KMS-11 (cell line): ENCODE measurements around the gene SPINK8.
"Not testable (repeated sequence)": the region's sequence is repeated elsewhere in the genome, so short reads cannot be mapped to it uniquely, and the experiment has no call there.

Source experiments
- H2AFZ ChIP-seq: fragments of 200-600 bp; sonication (generic); 2 replicates; pipeline ENCODE4 v1.6.1; 2016; ENCODE audit warnings: antibody characterized with exemption, mixed run types, low read depth
- H3K27ac ChIP-seq: fragments of 200-600 bp; sonication (generic); 2 replicates; pipeline ENCODE4 v1.6.1; 2016; ENCODE audit warnings: mild to moderate bottlenecking, mixed run types
- H3K27me3 ChIP-seq: fragments of 200-600 bp; sonication (generic); 2 replicates; pipeline ENCODE4 v1.6.1; 2017; ENCODE audit warnings: mild to moderate bottlenecking, low read depth, mixed run types, moderate library complexity; ENCODE audit not compliant: insufficient read depth
- H3K36me3 ChIP-seq: fragments of 200-600 bp; sonication (generic); 2 replicates; pipeline ENCODE4 v1.6.1; 2017; ENCODE audit warnings: mild to moderate bottlenecking, mixed run types; ENCODE audit not compliant: insufficient read depth
- H3K4me1 ChIP-seq: fragments of 200-600 bp; sonication (generic); 2 replicates; pipeline ENCODE4 v1.6.1; 2016; ENCODE audit warnings: mild to moderate bottlenecking, low read depth, mixed run types; ENCODE audit not compliant: poor library complexity, severe bottlenecking
- H3K4me2 ChIP-seq: fragments of 200-600 bp; sonication (generic); 2 replicates; pipeline ENCODE4 v1.7.0; 2016; ENCODE audit warnings: mild to moderate bottlenecking, mixed run types
- H3K4me3 ChIP-seq: fragments of 200-600 bp; sonication (generic); IDR thresholded peaks from 2 replicates; pipeline ENCODE4 v1.6.1; 2017; ENCODE audit warnings: low read depth, low read length, mixed read lengths; ENCODE audit not compliant: insufficient read depth
- H3K79me2 ChIP-seq: fragments of 200-600 bp; sonication (generic); 2 replicates; pipeline ENCODE4 v1.6.1; 2016; ENCODE audit warnings: low read depth, mixed run types; ENCODE audit not compliant: insufficient read depth
- H3K9ac ChIP-seq: fragments of 200-600 bp; sonication (generic); 2 replicates; pipeline ENCODE4 v1.6.1; 2016; ENCODE audit warnings: mild to moderate bottlenecking, mixed run types
- H4K20me1 ChIP-seq: fragments of 200-600 bp; sonication (generic); 2 replicates; pipeline ENCODE4 v1.6.1; 2016; ENCODE audit warnings: mild to moderate bottlenecking, mixed run types; ENCODE audit not compliant: insufficient read depth
- TF ChIP-seq, protein P1 (sequence below): fragments of 200-600 bp; sonication (generic); conservative IDR thresholded peaks from 2 replicates; pipeline ENCODE4 v1.6.1; 2017; ENCODE audit warnings: low read depth, mild to moderate bottlenecking, antibody characterized with exemption, low read length, moderate library complexity, mixed read lengths

Gene SPINK8

DNA sequence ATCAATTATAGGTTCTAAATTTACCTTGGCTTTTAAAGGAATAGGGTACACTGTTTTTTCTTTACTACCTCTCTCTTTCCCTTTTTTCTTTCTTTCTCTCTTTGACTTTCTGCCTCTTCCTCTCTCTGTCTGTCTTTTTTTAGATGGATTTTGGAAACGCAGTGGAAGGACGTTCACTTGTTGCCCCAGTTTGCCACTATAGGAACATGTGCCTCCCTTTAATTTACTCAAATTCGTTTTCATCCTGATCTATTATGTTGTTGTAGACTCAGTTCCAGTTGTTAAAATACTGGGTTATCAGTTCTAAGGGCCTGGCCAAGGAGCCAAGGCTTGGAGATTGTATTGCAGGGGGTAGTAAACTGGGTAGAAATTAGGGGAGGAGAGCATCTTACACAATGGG is 1.1 kb upstream of the SPINK8 start:
- Histone ChIP-seq H3K9ac (no peak overlapping the region), H3K79me2 (no peaks in the 10 kb centered on the region), H3K27ac (no peak overlapping the region), H3K4me1 (no peaks in the 10 kb centered on the region), H3K36me3 (no peaks in the 10 kb centered on the region), H2AFZ (no peak overlapping the region), H4K20me1 (no peaks in the 10 kb centered on the region), H3K4me3 (no peak overlapping the region), H3K27me3 (no peaks in the 10 kb centered on the region), H3K4me2 (no peak overlapping the region)
- TF ChIP-seq, protein P1, sequence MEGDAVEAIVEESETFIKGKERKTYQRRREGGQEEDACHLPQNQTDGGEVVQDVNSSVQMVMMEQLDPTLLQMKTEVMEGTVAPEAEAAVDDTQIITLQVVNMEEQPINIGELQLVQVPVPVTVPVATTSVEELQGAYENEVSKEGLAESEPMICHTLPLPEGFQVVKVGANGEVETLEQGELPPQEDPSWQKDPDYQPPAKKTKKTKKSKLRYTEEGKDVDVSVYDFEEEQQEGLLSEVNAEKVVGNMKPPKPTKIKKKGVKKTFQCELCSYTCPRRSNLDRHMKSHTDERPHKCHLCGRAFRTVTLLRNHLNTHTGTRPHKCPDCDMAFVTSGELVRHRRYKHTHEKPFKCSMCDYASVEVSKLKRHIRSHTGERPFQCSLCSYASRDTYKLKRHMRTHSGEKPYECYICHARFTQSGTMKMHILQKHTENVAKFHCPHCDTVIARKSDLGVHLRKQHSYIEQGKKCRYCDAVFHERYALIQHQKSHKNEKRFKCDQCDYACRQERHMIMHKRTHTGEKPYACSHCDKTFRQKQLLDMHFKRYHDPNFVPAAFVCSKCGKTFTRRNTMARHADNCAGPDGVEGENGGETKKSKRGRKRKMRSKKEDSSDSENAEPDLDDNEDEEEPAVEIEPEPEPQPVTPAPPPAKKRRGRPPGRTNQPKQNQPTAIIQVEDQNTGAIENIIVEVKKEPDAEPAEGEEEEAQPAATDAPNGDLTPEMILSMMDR: no peak

DNA sequence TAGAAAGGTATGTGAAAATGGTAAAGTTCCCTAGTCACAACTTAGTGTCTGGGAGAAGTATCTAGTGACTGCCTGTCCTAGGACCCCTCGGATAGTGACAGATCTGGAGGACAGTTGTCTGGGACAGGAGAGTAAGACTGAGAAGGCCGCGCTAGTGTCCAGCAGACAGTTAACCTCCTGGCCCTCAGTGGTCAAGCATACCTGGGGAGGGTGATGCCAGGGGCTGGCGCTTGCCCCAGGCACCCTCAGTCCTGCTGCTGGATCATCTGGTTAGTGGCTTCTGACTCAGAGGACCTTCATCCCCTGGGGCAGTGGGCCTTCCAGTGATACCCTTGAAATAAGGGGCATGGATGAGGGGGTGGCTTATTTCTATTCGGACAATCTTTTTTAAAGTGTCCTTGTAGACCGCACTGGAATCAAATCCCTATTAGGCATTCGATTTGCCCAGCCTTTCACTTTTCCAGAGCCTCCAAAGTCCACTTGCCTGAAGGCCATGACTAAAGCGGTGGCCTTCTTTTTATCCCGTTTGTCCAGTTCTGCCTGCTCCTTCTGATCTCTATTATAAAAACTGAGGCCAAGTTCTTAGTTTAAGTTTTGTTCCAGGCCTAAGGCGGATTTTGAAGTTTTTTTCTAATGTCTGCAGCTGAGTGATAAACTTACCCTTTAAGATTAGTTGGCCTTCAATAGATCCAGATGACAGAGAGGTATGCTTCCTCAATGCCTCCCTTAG is 1.6 kb downstream of the SPINK8 start:
- not testable (repeated sequence) for H3K4me1 ChIP-seq, H3K9ac ChIP-seq, H3K79me2 ChIP-seq, H3K4me2 ChIP-seq, H3K27ac ChIP-seq, H4K20me1 ChIP-seq, H3K36me3 ChIP-seq, H2AFZ ChIP-seq, H3K27me3 ChIP-seq, H3K4me3 ChIP-seq

DNA sequence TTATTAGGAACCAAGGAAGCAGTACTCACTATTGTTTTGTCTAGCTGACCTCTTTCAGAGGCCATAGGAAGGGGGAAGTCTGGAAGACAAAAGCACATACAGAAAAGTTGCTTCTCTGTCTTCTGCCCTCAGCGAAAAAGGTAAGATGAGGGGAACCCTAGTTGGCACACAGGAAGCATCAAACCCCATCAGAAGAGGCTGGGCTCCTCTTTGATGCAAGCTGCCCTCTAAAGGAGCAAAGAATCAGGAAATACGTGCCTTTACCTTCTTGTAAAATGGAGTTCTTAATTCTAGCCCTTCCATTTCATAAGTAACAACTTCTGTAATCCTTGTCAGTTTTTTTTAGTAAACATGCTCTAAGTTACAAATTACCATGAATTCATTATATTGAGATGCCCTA is 12.5 kb downstream of the SPINK8 start:
- Histone ChIP-seq H3K36me3 (no peaks in the 10 kb centered on the region), H3K4me3 (no peak overlapping the region), H3K9ac (no peak overlapping the region), H2AFZ (no peak overlapping the region), H3K4me2 (no peak overlapping the region), H3K27me3 (no peaks in the 10 kb centered on the region), H4K20me1 (no peaks in the 10 kb centered on the region), H3K27ac (no peak overlapping the region), H3K4me1 (no peaks in the 10 kb centered on the region), H3K79me2 (no peaks in the 10 kb centered on the region)
- TF ChIP-seq, protein P1: no peak

DNA sequence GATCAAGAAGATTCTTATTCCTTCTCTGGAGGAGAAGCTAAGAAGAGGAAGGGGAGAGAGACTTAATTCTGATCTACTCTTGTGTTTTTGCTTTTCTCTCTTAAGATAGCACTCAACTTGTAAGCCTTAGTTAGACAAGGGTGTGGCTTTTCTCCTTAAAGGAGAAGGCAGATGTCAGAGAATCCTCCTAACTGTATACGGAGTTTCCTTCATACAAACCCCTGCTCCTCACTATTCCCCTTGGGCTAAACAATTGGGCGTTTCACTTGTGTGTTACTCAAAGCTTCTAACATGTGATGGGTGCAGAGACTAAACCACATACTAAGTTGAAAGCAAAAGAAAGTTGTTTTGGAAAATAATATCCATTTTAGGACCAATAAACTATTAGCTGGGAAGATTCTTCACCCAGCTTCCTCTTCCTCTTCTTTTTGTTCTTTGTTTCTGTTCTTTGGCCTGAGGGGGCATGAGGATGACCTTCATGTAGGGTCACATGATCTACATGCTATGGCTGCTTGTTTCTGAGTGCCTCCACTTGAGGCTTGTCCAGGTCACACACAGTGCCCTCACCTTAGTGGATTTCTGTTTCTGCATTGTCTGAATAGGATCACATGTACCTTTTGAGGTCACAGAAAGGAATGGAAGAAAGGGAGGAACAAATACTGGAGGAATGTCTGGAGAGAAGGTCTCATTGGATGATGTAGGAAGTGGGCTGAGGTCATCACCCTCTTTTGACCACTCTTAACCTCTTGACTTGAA is 14.6 kb downstream of the SPINK8 start:
- Histone ChIP-seq H3K79me2 (no peaks in the 10 kb centered on the region), H3K27ac (no peak overlapping the region), H3K36me3 (no peaks in the 10 kb centered on the region), H3K4me1 (no peaks in the 10 kb centered on the region), H2AFZ (no peak overlapping the region), H3K9ac (no peak overlapping the region), H3K4me2 (no peak overlapping the region), H3K27me3 (no peaks in the 10 kb centered on the region), H3K4me3 (no peak overlapping the region), H4K20me1 (no peaks in the 10 kb centered on the region)
- TF ChIP-seq, protein P1: no peak

DNA sequence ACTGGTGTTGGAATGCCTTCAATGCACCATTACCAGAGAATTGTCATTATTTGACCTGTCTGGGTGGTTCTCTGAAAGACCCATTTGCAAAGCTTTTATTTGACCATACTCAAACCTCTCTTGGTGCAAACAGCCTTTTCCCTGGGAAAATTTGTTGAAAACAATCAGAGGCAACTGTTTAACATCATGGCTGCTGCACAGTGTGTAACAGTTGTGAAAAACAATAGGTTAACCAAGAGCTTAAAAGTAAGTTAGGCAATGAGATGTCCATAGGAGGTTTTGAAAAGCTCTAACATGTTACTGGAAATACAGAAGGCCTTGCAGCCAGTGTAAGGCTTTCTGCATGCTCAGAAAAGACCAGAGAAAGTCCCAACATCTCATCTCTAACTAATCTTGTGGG is 18.9 kb downstream of the SPINK8 start:
- Histone ChIP-seq H2AFZ (no peak overlapping the region), H3K4me2 (no peak overlapping the region), H3K27ac (no peak overlapping the region), H3K9ac (no peak overlapping the region), H3K79me2 (no peaks in the 10 kb centered on the region), H4K20me1 (no peaks in the 10 kb centered on the region), H3K27me3 (no peaks in the 10 kb centered on the region), H3K36me3 (no peaks in the 10 kb centered on the region), H3K4me3 (no peak overlapping the region), H3K4me1 (no peaks in the 10 kb centered on the region)
- TF ChIP-seq, protein P1: no peak
